ENCODE data around the gene UGT1A6.
"Not testable (repeated sequence)": the region's sequence is repeated elsewhere in the genome, so short reads cannot be mapped to it uniquely, and the experiment has no call there.

The UGT1A6 gene

GRCh38 chr2:233688341-233688740 is 4.3 kb upstream of the UGT1A6 start:
- no peak for DNase-seq

- DNase-seq, result no peak
Observed at GRCh38 chr2:233689031-233689430, 3.7 kb upstream of the UGT1A6 start.

- DNase-seq, result no peak
Observed at GRCh38 chr2:233689501-233689900, 3.2 kb upstream of the UGT1A6 start.

GRCh38 chr2:233690444-233690843 is 2.2 kb upstream of the UGT1A6 start:
- no peak for DNase-seq

GRCh38 chr2:233691443-233692433 is 952 bp upstream of the UGT1A6 start:
- no peak for DNase-seq

- DNase-seq, result no peak
Observed at GRCh38 chr2:233693963-233694362, 1.3 kb downstream of the UGT1A6 start.

- no peak for DNase-seq
Observed at GRCh38 chr2:233698740-233699139, 6.0 kb downstream of the UGT1A6 start.

- DNase-seq, result no peak
Observed at GRCh38 chr2:233699424-233700027, 6.8 kb downstream of the UGT1A6 start.

GRCh38 chr2:233700028-233700635 is 7.4 kb downstream of the UGT1A6 start:
- no peak for DNase-seq

GRCh38 chr2:233700842-233701241 is 8.2 kb downstream of the UGT1A6 start:
- DNase-seq, result not testable (repeated sequence)

GRCh38 chr2:233702238-233702637 is 9.5 kb downstream of the UGT1A6 start:
- no peak for DNase-seq

- DNase-seq, result no peak
Observed at GRCh38 chr2:233705911-233706506, 13.3 kb downstream of the UGT1A6 start.

- DNase-seq, result no peak
Observed at GRCh38 chr2:233706720-233707119, 14.0 kb downstream of the UGT1A6 start.

- DNase-seq, result no peak
Observed at GRCh38 chr2:233707940-233708644, 15.4 kb downstream of the UGT1A6 start.

GRCh38 chr2:233708942-233709341 is 16.3 kb downstream of the UGT1A6 start:
- DNase-seq, result no peak

GRCh38 chr2:233711312-233712008 is 18.8 kb downstream of the UGT1A6 start:
- peak; percentile 66 for DNase-seq

GRCh38 chr2:233712611-233713261 is 20.0 kb downstream of the UGT1A6 start, which contains the start of gene UGT1A5:
TSS of gene UGT1A5 (plus strand) at chr2:233712907. CDS start at chr2:233712992, 85 bp downstream.
- DNase-seq, result no peak

GRCh38 chr2:233713262-233713615 is 20.5 kb downstream of the UGT1A6 start:
- no peak for DNase-seq

GRCh38 chr2:233714121-233714520 is 21.4 kb downstream of the UGT1A6 start:
- no peak for DNase-seq

- DNase-seq, result no peak
Observed at GRCh38 chr2:233718552-233718951, 25.9 kb downstream of the UGT1A6 start, which contains the start of gene UGT1A4. TSS of gene UGT1A4 (plus strand) at chr2:233718736. CDS start at chr2:233718821, 85 bp downstream.

GRCh38 chr2:233728723-233729301 is 36.1 kb downstream of the UGT1A6 start, which contains the start of gene UGT1A3:
TSS of gene UGT1A3 (plus strand) at chr2:233729042. CDS start at chr2:233729127, 85 bp downstream.
- DNase-seq, result no peak

Measured in stimulated activated CD4-positive, alpha-beta T cell treated with anti-CD3 and anti-CD28 coated beads, Interleukin-1b, Interleukin-23, amount 100 ng/mL, for 48 hours (primary cell).